GM19372 (cell line): ENCODE measurements around the gene SERINC4.

Experiments used
- ATAC-seq: cut with Tn5 transposase; IDR thresholded peaks from one replicate; pipeline ENCODE4 v1.9.1; 2021; ENCODE audit warnings: mild to moderate bottlenecking, low read depth, moderate library complexity; ENCODE audit not compliant: unreplicated experiment

SERINC4 gene

DNA sequence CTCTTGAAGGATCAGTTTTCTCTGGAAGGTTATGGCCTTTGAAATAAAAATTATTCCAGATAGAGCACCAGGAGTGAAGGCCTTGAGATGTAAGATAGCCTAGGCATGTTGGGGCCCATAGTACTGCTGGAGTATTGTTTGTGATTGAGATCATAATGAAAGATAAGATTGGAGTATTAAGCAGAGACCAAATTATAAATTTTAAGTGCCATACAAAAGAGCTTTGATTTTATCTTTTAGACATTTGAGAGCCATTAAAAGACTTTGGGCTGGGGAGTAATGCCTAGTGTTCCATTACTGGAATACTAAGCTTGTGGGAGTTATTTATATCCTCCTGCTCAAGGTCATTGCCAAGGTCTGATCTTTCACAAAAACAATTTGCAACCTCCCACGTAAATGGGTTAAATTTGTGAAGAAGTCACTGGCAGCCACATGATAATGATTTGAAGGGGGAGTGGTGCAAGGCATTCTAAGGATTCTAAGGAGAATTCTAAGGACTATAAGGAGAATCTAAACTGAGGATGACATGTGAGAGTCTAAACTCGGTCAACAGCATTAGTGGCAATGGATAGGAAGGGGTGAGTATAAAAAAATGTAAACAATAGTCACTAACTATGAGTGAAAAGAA lies 36.1 kb downstream of the SERINC4 start:
- no peak for ATAC-seq

- ATAC-seq: no peak
Measured at GRCh38 chr15:43762824-43763223, 37.2 kb downstream of the SERINC4 start.

DNA sequence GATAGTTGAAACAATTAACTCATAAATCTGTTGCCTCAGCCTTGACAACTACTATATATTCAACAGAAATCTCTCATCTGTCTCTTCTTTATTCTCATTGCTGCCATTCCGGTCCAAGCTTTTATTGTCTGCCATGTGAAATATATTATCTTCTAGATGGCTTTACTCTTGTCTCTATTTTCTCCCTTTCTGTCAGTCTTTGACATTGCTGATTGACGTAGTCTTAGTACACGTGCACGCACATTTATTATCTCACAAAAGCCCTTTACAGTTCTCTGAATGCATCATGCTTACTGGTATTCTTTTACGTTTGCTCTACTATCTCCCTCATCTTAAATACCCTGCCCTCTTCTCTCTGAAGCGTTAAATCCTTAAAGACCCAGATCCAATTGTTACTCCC lies 48.1 kb downstream of the SERINC4 start:
- no peak for ATAC-seq

GRCh38 chr15:43749690-43750345 lies 50.2 kb downstream of the SERINC4 start:
- peak; percentile 37 for ATAC-seq

DNA sequence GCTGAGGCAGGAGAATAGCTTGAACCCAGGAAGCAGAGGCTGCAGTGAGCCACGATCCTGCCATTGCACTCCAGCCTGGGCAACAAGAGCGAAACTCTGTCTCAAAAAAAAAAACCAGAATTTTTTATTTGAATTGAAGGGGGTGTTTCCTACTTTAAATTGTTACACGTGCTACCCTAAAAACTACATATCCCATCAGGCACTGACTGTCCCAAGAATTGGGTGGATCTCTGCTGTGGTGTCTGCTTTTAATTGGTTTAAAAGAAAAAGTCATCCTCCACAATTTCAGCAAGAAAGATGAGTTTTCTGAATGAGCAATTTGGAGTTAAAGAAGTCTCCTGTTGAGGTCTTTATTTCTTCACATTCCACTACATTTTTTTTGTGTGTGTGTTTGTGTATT lies 51.6 kb downstream of the SERINC4 start:
- ATAC-seq: no peak

DNA sequence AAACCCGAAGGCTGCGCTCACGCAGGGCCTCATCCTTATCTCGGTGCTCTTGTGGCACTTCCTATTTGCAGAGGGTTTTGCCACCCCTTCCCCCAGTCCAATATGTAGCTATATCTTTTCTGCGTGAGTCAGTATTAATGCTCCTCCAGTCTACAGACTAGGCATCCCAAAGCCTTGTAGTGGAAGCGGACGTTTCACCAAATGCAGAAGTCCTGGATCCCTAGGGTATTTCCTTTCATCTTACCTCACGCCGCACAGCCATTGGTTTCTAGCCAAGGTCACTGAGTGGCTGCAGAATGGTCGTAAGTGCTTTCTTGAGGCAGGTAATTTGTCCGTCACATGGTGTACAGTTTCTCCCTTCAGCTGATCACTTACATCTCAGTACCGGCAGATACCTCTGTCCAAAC lies 53.1 kb downstream of the SERINC4 start:
- ATAC-seq: peak; percentile 8

GRCh38 chr15:43746245-43746902 lies 53.6 kb downstream of the SERINC4 start, which contains the start of gene PDIA3:
TSS of gene PDIA3 (plus strand) at chr15:43746438. CDS start at chr15:43746540, 102 bp downstream.
- ATAC-seq: peak; percentile 70
